OCI-LY7 (cell line): ENCODE results near the gene WDR36. TPM values are rescaled to one million over a fixed set of nuclear protein-coding genes. Genes with fewer than 3 reads are reported as not detected.

Experiments used
- BruUV-seq: library from RNA; stranded (reverse); fragments of 400-500 nt; replicated peaks from 2 replicates; lab custom pipeline; 2021; lab: Mats Ljungman, UMichigan
- CTCF ChIA-PET: fragments of 300-600 bp; sonication (Branson Sonifier 250); formaldehyde crosslinking; loops from one replicate; lab custom pipeline; 2022; ENCODE audit warnings: antibody characterized with exemption; ENCODE audit not compliant: unreplicated experiment; lab: Charles Lee
- POLR2A ChIA-PET: fragments of 300-600 bp; sonication (Branson Sonifier 250); formaldehyde crosslinking; loops from one replicate; lab custom pipeline; 2022; ENCODE audit warnings: antibody characterized with exemption; lab: Charles Lee
- DNase-seq: peaks from one replicate; pipeline ENCODE4 v3.0.0-alpha.2; 2015; ENCODE audit warnings: low spot score
- H2AFZ ChIP-seq: fragments of 200-600 bp; sonication (generic), shearing (Covaris generic); 2 replicates; pipeline ENCODE4 v1.6.1; 2014; ENCODE audit warnings: mild to moderate bottlenecking, antibody characterized with exemption, low read length, moderate library complexity
- H3K27ac ChIP-seq: fragments of 200-600 bp; sonication (generic); 2 replicates; pipeline ENCODE4 v1.5.1; 2014; ENCODE audit warnings: mixed run types, low read depth, mild to moderate bottlenecking, moderate library complexity, low read length, inconsistent platforms; ENCODE audit not compliant: poor library complexity, severe bottlenecking
- H3K36me3 ChIP-seq: fragments of 200-600 bp; sonication (generic); 2 replicates; pipeline ENCODE4 v1.6.1; 2014; ENCODE audit warnings: mild to moderate bottlenecking, antibody characterized with exemption, low read length, moderate library complexity, mixed read lengths; ENCODE audit not compliant: insufficient read depth
- H3K4me1 ChIP-seq: fragments of 200-600 bp; sonication (generic); 2 replicates; pipeline ENCODE4 v1.5.1; 2014; ENCODE audit warnings: mild to moderate bottlenecking, low read length; ENCODE audit not compliant: insufficient read depth, poor library complexity, severe bottlenecking
- H3K4me2 ChIP-seq: fragments of 200-600 bp; sonication (generic); 2 replicates; pipeline ENCODE4 v1.6.1; 2014; ENCODE audit warnings: mild to moderate bottlenecking, low read length
- H3K4me3 ChIP-seq: fragments of 200-600 bp; sonication (generic); 2 replicates; pipeline ENCODE4 v1.5.1; 2014; ENCODE audit warnings: mild to moderate bottlenecking, low read depth, low read length; ENCODE audit not compliant: poor library complexity, severe bottlenecking
- H3K79me2 ChIP-seq: fragments of 200-600 bp; sonication (generic); 2 replicates; pipeline ENCODE4 v1.6.1; 2016; ENCODE audit warnings: low read depth, mild to moderate bottlenecking, low read length, moderate library complexity, mixed read lengths; ENCODE audit not compliant: insufficient read depth
- H3K9me2 ChIP-seq: fragments of 200-600 bp; sonication (generic); 2 replicates; pipeline ENCODE4 v1.6.1; 2016; ENCODE audit warnings: mild to moderate bottlenecking, low read length, mixed read lengths; ENCODE audit not compliant: insufficient read depth
- H3K9me3 ChIP-seq: fragments of 200-600 bp; sonication (generic); 2 replicates; pipeline ENCODE4 v1.6.1; 2014; ENCODE audit warnings: mild to moderate bottlenecking, mixed run types, low read length, mixed read lengths
- H4K20me1 ChIP-seq: fragments of 200-600 bp; sonication (generic); 2 replicates; pipeline ENCODE4 v1.6.1; 2014; ENCODE audit warnings: mild to moderate bottlenecking, antibody characterized with exemption, low read length, moderate library complexity, mixed read lengths; ENCODE audit not compliant: insufficient read depth
- CTCF ChIP-seq: fragments of 200-600 bp; sonication (generic); conservative IDR thresholded peaks from 2 replicates; pipeline ENCODE4 v1.5.1; 2014; ENCODE audit warnings: mild to moderate bottlenecking, antibody characterized with exemption, low read length, moderate library complexity, mixed read lengths
- EZH2phosphoT487 ChIP-seq: fragments of 200-600 bp; sonication (generic); IDR thresholded peaks from 2 replicates; pipeline ENCODE4 v1.6.1; 2018; ENCODE audit warnings: low read depth, borderline replicate concordance, mild to moderate bottlenecking, mixed run types, antibody characterized with exemption, low read length, moderate library complexity, mixed read lengths
- intact Hi-C: fragments of 100-400 bp; cut with micrococcal nuclease; formaldehyde crosslinking; loops from one replicate; pipeline ENCODE4 v1.10.0; 2022; ENCODE audit not compliant: unreplicated experiment
- total RNA-seq, 2 experiments: library from RNA; depleted of rRNA in 1 of 2; stranded (reverse); fragments of >200 nt in 1 of 2; shearing (Covaris generic) in 1 of 2; gene quantifications; 2 replicates each; pipeline ENCODE4 v1.2.3, GENCODE V29; 2014 to 2022

Gene WDR36
- total RNA-seq, 2 experiments from 2014 or later = 46.5 to 49.4 TPM

GRCh38 chr5:111107371-111107770 lies 15.2 kb downstream of the WDR36 start:
- POLR2A ChIA-PET = interaction anchor here (1.1 to 4.2 kb wide), 6 partner anchors 8 to 349 kb away, joined by 3 to 21 read pairs (median 4); partner anchors contain the start of gene WDR36
- CTCF ChIA-PET = no interaction called here
- H3K27ac ChIP-seq = no peak overlapping the region

GRCh38 chr5:111111956-111112355 lies 19.8 kb downstream of the WDR36 start:
- H3K79me2 ChIP-seq = peaks cover 11% of the 10 kb centered on the region; the same call in 1 of the 2 replicates
- H3K9me2 ChIP-seq = no peaks in the 10 kb centered on the region
- H3K4me1 ChIP-seq = no peaks in the 10 kb centered on the region
- intact Hi-C loops = loop anchor here (10.0 kb wide), 1 partner anchor 357 kb away; no protein-coding TSS in a partner anchor
- H3K4me2 ChIP-seq = no peak overlapping the region
- no peaks in the 10 kb centered on the region for H4K20me1 ChIP-seq
- no TSS peak for BruUV-seq
- no peak overlapping the region for H3K4me3 ChIP-seq
- POLR2A ChIA-PET = no interaction called here
- TF ChIP-seq CTCF (no peak), EZH2phosphoT487 (no peak)
- H2AFZ ChIP-seq = no peak overlapping the region
- no peak for DNase-seq
- H3K27ac ChIP-seq = no peak overlapping the region
- H3K9me3 ChIP-seq = no peaks in the 10 kb centered on the region
- CTCF ChIA-PET = no interaction called here
- peaks cover 97% of the 10 kb centered on the region for H3K36me3 ChIP-seq

More at GRCh38 chr5:111107371-111107770, 15.2 kb downstream of the WDR36 start:
- intact Hi-C loops = no loop called here
- H3K36me3 ChIP-seq = peaks cover 97% of the 10 kb centered on the region
- H2AFZ ChIP-seq = no peak overlapping the region
- no peak for DNase-seq
- no peaks in the 10 kb centered on the region for H3K4me1 ChIP-seq
- H3K9me3 ChIP-seq = no peaks in the 10 kb centered on the region
- H3K9me2 ChIP-seq = no peaks in the 10 kb centered on the region
- 0 out of 2 replicates have a peak, but pooled peaks cover 4% of the 10 kb centered on the region for H3K79me2 ChIP-seq
- TF ChIP-seq CTCF (no peak), EZH2phosphoT487 (no peak)
- no TSS peak for BruUV-seq
- H4K20me1 ChIP-seq = no peaks in the 10 kb centered on the region
- H3K4me2 ChIP-seq = no peak overlapping the region
- no peak overlapping the region for H3K4me3 ChIP-seq

DNA sequence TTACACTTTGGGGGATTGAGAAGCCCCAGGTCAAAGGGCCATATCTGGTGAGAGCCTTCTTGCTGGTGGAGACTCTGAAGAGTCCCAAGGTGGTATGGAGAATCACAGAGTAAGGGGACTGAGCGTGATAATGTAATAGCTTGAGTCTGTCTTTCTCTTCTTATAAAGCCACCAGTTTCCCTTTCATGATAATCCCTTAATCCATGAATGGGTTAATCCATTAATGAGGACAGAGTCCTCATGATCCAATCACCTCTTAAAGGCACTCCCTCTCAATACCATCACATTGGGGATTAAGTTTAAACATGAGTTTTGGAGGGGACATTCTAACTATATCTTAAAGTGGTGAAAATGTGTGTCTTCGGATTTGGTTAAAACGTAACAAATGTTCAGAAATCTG lies 21.5 kb downstream of the WDR36 start:
- Histone ChIP-seq H3K4me1 (no peaks in the 10 kb centered on the region), H4K20me1 (peaks cover 6% of the 10 kb centered on the region; the same call in 1 of the 2 replicates), H3K27ac (no peak overlapping the region), H3K4me3 (no peak overlapping the region), H3K79me2 (peaks cover 12% of the 10 kb centered on the region; the same call in 1 of the 2 replicates), H3K4me2 (no peak overlapping the region), H3K9me2 (no peaks in the 10 kb centered on the region), H3K36me3 (peaks cover 97% of the 10 kb centered on the region), H2AFZ (no peak overlapping the region), H3K9me3 (no peaks in the 10 kb centered on the region)
- ChIA-PET POLR2A (no interaction called here), CTCF (no interaction called here)
- TF ChIP-seq CTCF = no peak
- no peak for TF ChIP-seq EZH2phosphoT487
- no TSS peak for BruUV-seq
- DNase-seq = no peak
- intact Hi-C loops = loop anchor here (10.0 kb wide), 1 partner anchor 359 kb away; no protein-coding TSS in a partner anchor
